GM03348 (cell line): Measurements from ENCODE around the gene PDCD1.

Experiments
- DNase-seq: peaks from one replicate; pipeline ENCODE4 v3.0.0; 2012; ENCODE audit warnings: low spot score

PDCD1 gene

DNA sequence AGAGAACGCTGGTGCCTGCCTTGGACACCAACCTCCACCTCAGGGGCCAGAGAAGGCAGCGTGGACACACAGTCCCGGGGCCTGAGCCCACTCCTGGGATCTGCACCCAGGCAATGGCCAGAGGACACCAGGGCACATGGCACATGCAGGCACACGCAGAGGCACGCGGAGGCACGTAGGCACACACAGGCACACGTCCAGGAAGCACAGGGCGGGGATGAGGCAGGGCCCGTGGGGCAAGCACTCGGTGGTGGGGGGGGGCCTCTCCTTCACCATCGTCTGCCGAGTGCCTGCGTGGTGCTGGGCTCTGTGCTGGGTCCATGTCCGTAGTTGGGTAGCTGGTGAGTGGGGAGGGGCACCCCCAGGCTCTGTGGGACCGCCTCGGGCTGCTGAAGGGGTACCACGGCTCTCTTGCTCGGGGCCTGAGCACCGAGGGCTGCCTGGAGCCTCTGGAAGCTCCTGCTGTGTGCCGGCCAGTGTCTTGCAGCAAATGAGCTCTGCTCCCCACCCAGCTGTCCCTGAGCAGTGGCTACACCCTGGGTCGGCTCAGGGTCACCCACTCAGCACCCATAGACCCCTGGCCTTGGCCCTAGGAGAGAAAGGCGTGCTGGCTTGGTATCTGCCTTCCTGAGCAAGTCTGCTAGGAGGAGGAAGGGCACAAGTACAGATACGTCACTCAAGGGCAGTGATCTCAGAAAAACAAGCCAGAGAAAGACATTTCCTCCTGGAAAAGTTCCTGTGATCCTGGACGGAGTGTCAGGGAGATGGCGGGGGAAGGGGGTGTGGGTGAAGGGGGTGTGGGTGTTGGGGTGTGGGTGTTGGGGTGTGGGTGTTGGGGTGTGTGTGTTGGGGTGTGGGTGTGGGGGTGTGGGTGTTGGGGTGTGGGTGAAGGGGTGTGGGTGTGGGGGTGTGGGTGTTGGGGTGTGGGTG, 37.3 kb upstream of the PDCD1 start:
- peak; percentile 49 for DNase-seq

DNA sequence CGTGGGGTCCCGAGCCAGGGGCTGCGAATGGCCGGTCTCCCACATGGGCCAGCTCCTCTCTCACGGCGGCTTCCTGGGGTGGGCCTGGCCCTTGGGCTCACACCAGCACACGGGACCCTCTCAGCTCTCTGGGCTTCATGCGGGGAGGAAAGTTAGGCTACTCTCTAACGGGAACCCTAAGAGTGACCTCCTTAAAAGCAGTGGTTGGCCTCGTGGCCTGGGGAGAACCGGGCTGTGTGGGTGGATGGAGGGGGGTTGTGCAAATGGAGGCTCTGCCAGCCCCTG, 36.7 kb upstream of the PDCD1 start:
- DNase-seq = no peak

DNA sequence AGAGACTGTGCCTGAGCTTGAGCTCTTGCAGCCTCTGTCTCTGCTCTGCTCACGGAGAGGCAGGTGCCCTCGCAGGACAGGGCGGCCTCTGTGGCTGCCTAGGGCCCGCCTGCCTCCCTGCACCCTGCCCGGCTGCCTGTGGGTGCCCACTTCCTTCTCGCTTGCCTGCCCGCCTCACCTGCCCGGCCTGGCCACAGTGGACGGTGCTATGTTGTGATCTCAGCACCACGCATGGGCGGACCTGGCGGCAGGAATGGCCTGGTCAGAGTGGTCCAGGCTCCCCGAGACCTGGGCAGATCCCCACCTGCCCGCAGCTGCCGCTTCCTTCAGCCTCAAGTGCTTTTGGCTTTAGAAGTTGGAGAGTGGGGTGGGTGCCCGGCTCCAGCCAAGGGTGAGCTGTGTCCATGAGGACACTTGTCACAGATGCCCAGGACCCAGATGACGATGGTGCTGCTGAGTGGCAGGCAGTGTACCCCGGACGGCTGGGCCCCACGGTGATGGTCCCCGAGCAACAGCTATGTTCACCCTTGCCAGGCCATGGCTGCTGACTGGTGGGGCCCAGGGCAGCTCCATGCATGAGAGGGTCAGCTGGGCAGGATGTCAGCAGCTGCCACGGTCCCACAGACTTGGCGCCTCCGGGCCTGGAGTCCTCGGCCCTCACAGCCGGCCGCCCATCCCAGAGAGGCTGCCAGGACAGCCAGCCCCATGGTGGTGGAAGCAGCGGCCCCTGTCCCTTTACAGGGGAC, 36.2 kb upstream of the PDCD1 start:
- no peak for DNase-seq

GRCh38 chr2:241894056-241894641, 35.5 kb upstream of the PDCD1 start:
- no peak for DNase-seq

DNA sequence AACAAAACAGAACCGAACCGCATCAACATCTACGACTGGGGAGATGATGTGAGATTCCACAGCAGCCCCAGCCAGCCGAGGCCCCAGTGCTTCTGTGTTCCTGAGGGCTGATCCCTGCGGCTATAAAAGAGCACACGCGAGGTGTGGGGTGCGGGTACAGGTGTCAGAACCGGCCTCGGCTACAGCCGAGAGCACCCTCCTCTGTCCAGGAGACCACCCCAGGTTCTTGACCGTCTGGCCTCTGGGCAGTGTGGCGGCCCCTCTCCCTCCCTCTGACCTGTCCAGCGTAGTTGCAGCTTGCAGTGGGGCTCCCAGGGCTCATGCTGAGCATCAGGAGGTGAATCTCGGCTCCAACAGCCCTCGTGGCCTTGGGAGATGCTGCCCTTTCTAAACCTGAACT, 34.6 kb upstream of the PDCD1 start:
- DNase-seq = no peak

- DNase-seq = peak; percentile 67
Observed at GRCh38 chr2:241892299-241893137, 33.8 kb upstream of the PDCD1 start.

DNA sequence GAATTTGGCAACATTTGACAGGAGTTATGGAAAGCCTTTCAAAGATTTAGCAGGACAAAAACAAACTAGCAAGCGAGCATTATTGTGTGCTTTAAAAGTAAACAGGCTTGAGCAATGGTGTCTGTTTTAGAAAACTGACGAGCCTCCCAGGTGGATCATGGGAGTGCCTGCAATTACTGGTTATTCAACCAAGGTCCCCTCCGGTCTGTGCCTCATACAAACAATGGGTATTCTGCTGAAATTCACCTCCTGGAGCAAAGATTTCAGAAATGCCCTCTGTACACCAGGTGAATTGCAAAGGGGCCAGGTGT, 33.2 kb upstream of the PDCD1 start:
- no peak for DNase-seq

DNA sequence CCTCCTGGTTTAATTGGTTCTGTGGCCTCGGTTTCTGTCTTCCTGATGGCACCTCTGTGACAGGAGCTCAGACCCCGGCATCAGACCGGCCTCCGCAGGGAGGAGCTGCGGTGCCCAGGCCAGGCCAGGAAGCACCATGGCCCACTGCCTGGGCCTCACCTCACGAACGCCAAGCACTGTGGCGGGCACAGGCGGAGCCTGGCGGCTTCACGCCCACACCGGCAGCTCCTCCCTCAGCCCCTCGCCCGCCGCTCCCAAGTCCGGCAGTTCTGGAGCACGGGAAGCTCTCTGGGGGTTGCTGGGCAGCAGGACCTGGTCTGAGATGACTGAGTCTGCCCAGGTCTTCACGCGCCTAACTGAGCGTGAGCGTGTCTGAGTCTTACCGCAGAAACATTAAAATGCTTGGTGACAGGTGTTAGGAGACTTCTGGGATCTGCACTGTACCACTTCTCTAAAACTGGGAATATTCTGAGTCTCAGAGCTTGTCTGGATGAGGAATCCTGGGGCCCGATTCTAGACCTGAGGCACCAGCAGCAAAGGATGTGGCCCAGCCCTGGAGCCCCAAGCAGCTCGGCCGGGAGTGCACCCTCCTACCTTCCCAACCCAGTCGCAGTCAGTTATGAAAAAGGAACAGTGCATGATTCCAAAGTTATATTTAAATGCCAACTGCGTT, 32.8 kb upstream of the PDCD1 start:
- DNase-seq = no peak

GRCh38 chr2:241890524-241891235, 32.0 kb upstream of the PDCD1 start:
- DNase-seq = no peak

GRCh38 chr2:241888641-241889040, 29.9 kb upstream of the PDCD1 start:
- DNase-seq = no peak

- no peak for DNase-seq
Observed at GRCh38 chr2:241887806-241888522, 29.3 kb upstream of the PDCD1 start.

GRCh38 chr2:241886840-241887447, 28.2 kb upstream of the PDCD1 start:
- no peak for DNase-seq

- DNase-seq = no peak
Observed at GRCh38 chr2:241885946-241886643, 27.4 kb upstream of the PDCD1 start.

- DNase-seq = no peak
Observed at GRCh38 chr2:241885291-241885945, 26.7 kb upstream of the PDCD1 start.

- no peak for DNase-seq
Observed at GRCh38 chr2:241884951-241885290, 26.2 kb upstream of the PDCD1 start.

- peak; percentile 44 for DNase-seq
Observed at GRCh38 chr2:241882091-241882625, 23.5 kb upstream of the PDCD1 start.

DNA sequence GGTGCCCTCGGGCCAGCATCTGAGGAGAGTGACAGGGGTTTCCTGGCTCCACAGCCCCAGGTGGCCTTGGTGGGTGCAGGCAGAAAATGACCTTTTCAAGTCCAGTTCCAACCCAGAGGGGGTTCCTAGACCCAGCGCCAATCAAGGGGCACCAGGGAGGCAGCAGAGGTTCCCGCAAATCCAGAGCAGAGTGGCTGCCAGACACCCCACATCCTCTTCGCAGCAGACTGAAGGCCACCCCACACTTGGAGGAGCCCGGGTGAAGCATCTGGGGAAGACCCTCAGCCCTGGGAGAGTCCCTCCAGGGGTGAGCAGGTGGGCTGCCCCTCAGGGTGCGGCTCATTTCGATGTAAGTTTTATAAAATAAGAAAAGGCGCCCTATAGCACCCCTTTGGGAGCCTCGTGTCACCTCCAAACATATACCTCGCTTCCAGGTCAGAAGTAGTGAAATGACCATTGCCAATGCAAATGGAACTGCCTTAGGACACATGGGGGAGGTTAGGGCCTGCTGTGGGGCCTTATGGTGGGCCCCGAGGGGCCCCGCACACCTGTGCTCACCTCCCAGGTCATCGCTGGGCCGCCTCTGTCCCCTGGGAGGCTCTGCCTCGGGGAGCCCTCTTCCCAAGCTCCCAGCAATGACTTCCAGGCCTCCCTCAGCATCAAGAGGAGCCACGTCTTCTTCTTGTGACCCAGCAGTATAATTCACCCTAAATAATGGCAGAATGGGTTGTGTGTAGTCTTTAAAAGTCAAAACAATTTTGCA, 21.8 kb upstream of the PDCD1 start:
- no peak for DNase-seq

DNA sequence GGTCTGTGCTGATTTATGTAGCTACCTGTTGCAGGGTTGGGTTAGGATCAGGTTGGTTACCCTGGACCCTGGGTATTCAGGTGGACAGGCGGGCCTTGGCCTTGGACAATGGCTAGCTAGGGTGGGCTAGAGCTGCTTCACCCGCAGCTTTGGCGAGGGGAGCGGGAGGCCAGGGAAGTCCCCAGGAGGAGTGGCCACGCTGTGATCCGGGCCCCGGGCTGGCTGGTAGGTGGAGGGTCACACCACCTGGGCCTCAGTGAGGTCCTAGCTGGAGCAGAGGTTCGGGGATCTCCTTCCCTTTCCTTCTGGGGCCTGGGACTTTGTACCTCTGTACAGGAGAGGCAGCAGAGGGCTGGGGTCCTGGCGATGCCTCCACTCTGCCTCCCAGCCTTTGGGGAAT, 20.6 kb upstream of the PDCD1 start:
- no peak for DNase-seq
